Measurements from ENCODE around the gene CDC45. TPM values are rescaled to one million over a fixed set of nuclear protein-coding genes. Genes with fewer than 3 reads are reported as not detected.
"Not testable (repeated sequence)": the region's sequence is repeated elsewhere in the genome, so short reads cannot be mapped to it uniquely, and the experiment has no call there.

CDC45 gene
- total RNA-seq, 4 donors from 2014 or later, result 0.39 to 3.9 (median 2.0) TPM

GRCh38 chr22:19526076-19526701 is 46.5 kb downstream of the CDC45 start:
- TF ChIP-seq POLR2A (IDR thresholded peaks at IDR 0.05) (no peak), CTCF (IDR thresholded peaks at IDR 0.05) (no peak)
- no peak for DNase-seq (ENCODE audit: low spot score in 2 of 2)
- 93 to 97% methylated on average over 11 of the region's 11 CpGs for WGBS, 2 donors
- intact Hi-C loops (cut with DNase I; ENCODE audit: low total_unique reads), result no loop called here
- H3K4me3 ChIP-seq (ENCODE audit: low read depth, poor library complexity, severe bottlenecking), result no peak overlapping the region

- 83 to 84% methylated on average over 7 of the region's 7 CpGs for WGBS, 2 donors
- DNase-seq (ENCODE audit: low spot score in 2 of 2), result no peak
- intact Hi-C loops (cut with DNase I; ENCODE audit: low total_unique reads), result no loop called here
- no peak for TF ChIP-seq CTCF (IDR thresholded peaks at IDR 0.05)
- TF ChIP-seq POLR2A (IDR thresholded peaks at IDR 0.05), result no peak
- H3K4me3 ChIP-seq (ENCODE audit: low read depth, poor library complexity, severe bottlenecking), result no peak overlapping the region
These were observed 47.0 kb downstream of the CDC45 start for GRCh38 chr22:19526702-19527111.

DNA sequence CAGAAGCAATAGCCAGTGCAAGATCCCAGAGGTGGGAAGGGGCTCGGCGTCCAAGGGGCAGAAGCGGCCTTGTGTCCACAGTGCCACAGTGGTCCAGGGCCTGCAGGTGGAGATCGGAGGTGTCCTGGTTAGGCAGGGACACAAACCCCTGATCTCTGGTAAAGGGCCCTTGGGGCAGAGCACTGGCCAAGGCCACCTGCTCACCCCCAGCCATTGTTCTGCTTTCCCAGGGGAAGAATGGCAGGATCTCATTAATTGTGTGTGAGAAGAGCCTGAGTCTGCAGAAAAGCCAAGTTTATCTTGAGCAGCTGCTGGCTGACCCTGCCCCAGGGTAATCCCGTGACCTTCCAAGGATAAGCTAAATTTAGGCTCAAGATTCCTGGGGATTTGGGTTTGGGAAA is 47.6 kb downstream of the CDC45 start:
- TF ChIP-seq CTCF (IDR thresholded peaks at IDR 0.05), result no peak
- TF ChIP-seq POLR2A (IDR thresholded peaks at IDR 0.05), result no peak
- intact Hi-C loops (cut with DNase I; ENCODE audit: low total_unique reads), result no loop called here
- WGBS, 2 donors, result 85 to 90% methylated on average over 5 of the region's 5 CpGs
- no peak for DNase-seq (ENCODE audit: low spot score in 2 of 2)
- H3K4me3 ChIP-seq (ENCODE audit: low read depth, poor library complexity, severe bottlenecking), result no peak overlapping the region

- no peak for DNase-seq (ENCODE audit: low spot score in 2 of 2)
- intact Hi-C loops (cut with DNase I; ENCODE audit: low total_unique reads), result no loop called here
- 81 to 84% methylated on average over 16 to 17 of the region's 17 CpGs for WGBS, 2 donors
- H3K4me3 ChIP-seq (ENCODE audit: low read depth, poor library complexity, severe bottlenecking), result no peak overlapping the region
- TF ChIP-seq CTCF (IDR thresholded peaks at IDR 0.05), result no peak
These were observed 48.2 kb downstream of the CDC45 start for GRCh38 chr22:19527861-19528417.

- TF ChIP-seq CTCF (IDR thresholded peaks at IDR 0.05), result no peak
- no peak for TF ChIP-seq POLR2A (IDR thresholded peaks at IDR 0.05)
- intact Hi-C loops (cut with DNase I; ENCODE audit: low total_unique reads), result no loop called here
- H3K4me3 ChIP-seq (ENCODE audit: low read depth, poor library complexity, severe bottlenecking), result no peak overlapping the region
- DNase-seq (ENCODE audit: low spot score in 2 of 2), result no peak
- WGBS, 2 donors, result 79 to 87% methylated on average over 4 of the region's 4 CpGs
These were observed 50.1 kb downstream of the CDC45 start for GRCh38 chr22:19529811-19530210.

DNA sequence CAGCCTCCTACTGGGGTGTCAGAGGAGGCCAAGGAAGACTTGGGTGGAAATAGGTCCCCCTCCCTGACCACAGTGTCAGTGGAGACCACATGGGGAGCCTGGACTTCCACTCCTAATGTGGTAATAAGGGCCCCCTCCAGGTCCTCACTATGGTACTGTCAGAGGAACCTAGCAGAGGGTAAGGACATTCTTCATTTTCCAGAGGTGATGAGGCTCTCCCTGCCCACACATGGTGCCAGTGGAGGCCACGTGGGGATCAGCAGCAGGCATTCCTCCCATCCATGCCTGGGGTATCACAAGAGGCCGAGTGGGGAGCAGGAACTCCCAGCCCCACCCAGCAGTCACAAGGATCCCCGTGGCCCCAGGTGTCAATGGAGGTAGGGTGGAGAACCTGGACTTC is 51.0 kb downstream of the CDC45 start:
- peak in 1 of 2 donors; percentile 45 for DNase-seq (ENCODE audit: low spot score in 2 of 2)
- no peak overlapping the region for H3K4me3 ChIP-seq (ENCODE audit: low read depth, poor library complexity, severe bottlenecking)
- intact Hi-C loops (cut with DNase I; ENCODE audit: low total_unique reads), result no loop called here
- 61 to 70% methylated on average over 2 to 3 of the region's 3 CpGs for WGBS, 2 donors
- no peak for TF ChIP-seq POLR2A (IDR thresholded peaks at IDR 0.05)
- no peak for TF ChIP-seq CTCF (IDR thresholded peaks at IDR 0.05)

DNA sequence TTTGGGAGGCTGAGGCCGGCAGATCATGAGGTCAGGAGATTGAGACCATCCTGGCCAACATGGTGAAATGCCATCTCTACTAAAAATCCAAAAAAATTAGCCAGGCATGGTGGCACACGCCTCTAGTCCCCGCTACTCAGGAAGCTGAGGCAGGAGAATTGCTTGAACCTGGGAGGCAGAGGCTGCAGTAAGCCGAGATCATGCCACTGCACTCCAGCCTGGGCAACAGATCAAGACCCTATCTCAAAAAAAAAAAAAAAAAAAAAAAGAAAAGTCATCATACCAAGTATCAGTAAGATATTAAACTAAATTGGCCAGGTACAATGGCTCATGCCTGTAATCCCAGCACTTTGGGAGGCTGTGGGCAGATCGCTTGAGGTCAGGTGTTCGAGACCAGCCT is 51.6 kb downstream of the CDC45 start:
- intact Hi-C loops (cut with DNase I; ENCODE audit: low total_unique reads); H3K4me3 ChIP-seq (ENCODE audit: low read depth, poor library complexity, severe bottlenecking); DNase-seq (ENCODE audit: low spot score in 2 of 2): not testable (repeated sequence)
- 89 to 94% methylated on average over 6 of the region's 6 CpGs for WGBS, 2 donors
